Measurements from ENCODE around the gene ITGA6.

Gene ITGA6

GRCh38 chr2:172467382-172467781, 40.0 kb downstream of the ITGA6 start:
- Histone ChIP-seq H3K4me3 (ENCODE audit: low read length in 2 of 2) (no peak overlapping the region), H3K9ac (ENCODE audit: low read length in 2 of 2) (no peak overlapping the region), H3K27me3 (ENCODE audit: control insufficient read depth in 1 of 2, insufficient read depth in 2 of 2, low read length in 2 of 2) (peaks cover 6 to 10% of the 10 kb centered on the region in 2 donors), H3K27ac (ENCODE audit: low read length) (no peak overlapping the region), H3K4me1 (ENCODE audit: control insufficient read depth, insufficient read depth, low read length) (no peaks in the 10 kb centered on the region), H3K36me3 (ENCODE audit: control insufficient read depth in 2 of 2, insufficient read depth in 2 of 2, low read length in 2 of 2) (no peaks in the 10 kb centered on the region), H3K9me3 (ENCODE audit: control insufficient read depth in 2 of 2, low read length in 2 of 2) (no peaks in the 10 kb centered on the region)

- H3K4me3 ChIP-seq (ENCODE audit: low read length in 2 of 2), result no peak overlapping the region
- H3K27me3 ChIP-seq (ENCODE audit: control insufficient read depth in 1 of 2, insufficient read depth in 2 of 2, low read length in 2 of 2), result no peaks in the 10 kb centered on the region
- H3K9me3 ChIP-seq (ENCODE audit: control insufficient read depth in 2 of 2, low read length in 2 of 2), result no peaks in the 10 kb centered on the region
- no peaks in the 10 kb centered on the region for H3K36me3 ChIP-seq (ENCODE audit: control insufficient read depth in 2 of 2, insufficient read depth in 2 of 2, low read length in 2 of 2)
- H3K4me1 ChIP-seq (ENCODE audit: control insufficient read depth, insufficient read depth, low read length), result no peaks in the 10 kb centered on the region
- no peak overlapping the region for H3K27ac ChIP-seq (ENCODE audit: low read length)
- no peak overlapping the region for H3K9ac ChIP-seq (ENCODE audit: low read length in 2 of 2)
These were observed 43.9 kb downstream of the ITGA6 start for GRCh38 chr2:172470958-172471922.

- Histone ChIP-seq H3K27ac (ENCODE audit: low read length) (no peak overlapping the region), H3K4me1 (ENCODE audit: control insufficient read depth, insufficient read depth, low read length) (no peaks in the 10 kb centered on the region), H3K9me3 (ENCODE audit: control insufficient read depth in 2 of 2, low read length in 2 of 2) (no peaks in the 10 kb centered on the region), H3K36me3 (ENCODE audit: control insufficient read depth in 2 of 2, insufficient read depth in 2 of 2, low read length in 2 of 2) (no peaks in the 10 kb centered on the region), H3K4me3 (ENCODE audit: low read length in 2 of 2) (no peak overlapping the region), H3K9ac (ENCODE audit: low read length in 2 of 2) (no peak overlapping the region), H3K27me3 (ENCODE audit: control insufficient read depth in 1 of 2, insufficient read depth in 2 of 2, low read length in 2 of 2) (no peaks in the 10 kb centered on the region)
These were observed 45.2 kb downstream of the ITGA6 start for GRCh38 chr2:172472446-172473033.

GRCh38 chr2:172473167-172473566, 45.8 kb downstream of the ITGA6 start:
- no peaks in the 10 kb centered on the region for H3K36me3 ChIP-seq (ENCODE audit: control insufficient read depth in 2 of 2, insufficient read depth in 2 of 2, low read length in 2 of 2)
- no peaks in the 10 kb centered on the region for H3K9me3 ChIP-seq (ENCODE audit: control insufficient read depth in 2 of 2, low read length in 2 of 2)
- H3K4me1 ChIP-seq (ENCODE audit: control insufficient read depth, insufficient read depth, low read length), result no peaks in the 10 kb centered on the region

GRCh38 chr2:172478353-172478752, 51.0 kb downstream of the ITGA6 start:
- Histone ChIP-seq H3K4me1 (ENCODE audit: control insufficient read depth, insufficient read depth, low read length) (no peaks in the 10 kb centered on the region), H3K9me3 (ENCODE audit: control insufficient read depth in 2 of 2, low read length in 2 of 2) (no peaks in the 10 kb centered on the region), H3K27me3 (ENCODE audit: control insufficient read depth in 1 of 2, insufficient read depth in 2 of 2, low read length in 2 of 2) (peaks cover 0 to 4% of the 10 kb centered on the region in 2 donors), H3K9ac (ENCODE audit: low read length in 2 of 2) (no peak overlapping the region), H3K4me3 (ENCODE audit: low read length in 2 of 2) (no peak overlapping the region), H3K27ac (ENCODE audit: low read length) (no peak overlapping the region), H3K36me3 (ENCODE audit: control insufficient read depth in 2 of 2, insufficient read depth in 2 of 2, low read length in 2 of 2) (no peaks in the 10 kb centered on the region)

More at GRCh38 chr2:172473167-172473566, 45.8 kb downstream of the ITGA6 start:
- Histone ChIP-seq H3K9ac (ENCODE audit: low read length in 2 of 2) (no peak overlapping the region), H3K27ac (ENCODE audit: low read length) (no peak overlapping the region), H3K27me3 (ENCODE audit: control insufficient read depth in 1 of 2, insufficient read depth in 2 of 2, low read length in 2 of 2) (no peaks in the 10 kb centered on the region), H3K4me3 (ENCODE audit: low read length in 2 of 2) (no peak overlapping the region)

- Histone ChIP-seq H3K9ac (ENCODE audit: low read length in 2 of 2) (no peak overlapping the region), H3K4me1 (ENCODE audit: control insufficient read depth, insufficient read depth, low read length) (no peaks in the 10 kb centered on the region), H3K27ac (ENCODE audit: low read length) (no peak overlapping the region), H3K27me3 (ENCODE audit: control insufficient read depth in 1 of 2, insufficient read depth in 2 of 2, low read length in 2 of 2) (peaks cover 0 to 4% of the 10 kb centered on the region in 2 donors), H3K4me3 (ENCODE audit: low read length in 2 of 2) (no peak overlapping the region), H3K36me3 (ENCODE audit: control insufficient read depth in 2 of 2, insufficient read depth in 2 of 2, low read length in 2 of 2) (no peaks in the 10 kb centered on the region), H3K9me3 (ENCODE audit: control insufficient read depth in 2 of 2, low read length in 2 of 2) (no peaks in the 10 kb centered on the region)
These were observed 53.2 kb downstream of the ITGA6 start for GRCh38 chr2:172480301-172481218.

- H3K9me3 ChIP-seq (ENCODE audit: control insufficient read depth in 2 of 2, low read length in 2 of 2), result no peaks in the 10 kb centered on the region
- H3K4me3 ChIP-seq (ENCODE audit: low read length in 2 of 2), result no peak overlapping the region
- H3K27me3 ChIP-seq (ENCODE audit: control insufficient read depth in 1 of 2, insufficient read depth in 2 of 2, low read length in 2 of 2), result peaks cover 0 to 4% of the 10 kb centered on the region in 2 donors
- H3K36me3 ChIP-seq (ENCODE audit: control insufficient read depth in 2 of 2, insufficient read depth in 2 of 2, low read length in 2 of 2), result no peaks in the 10 kb centered on the region
- H3K9ac ChIP-seq (ENCODE audit: low read length in 2 of 2), result no peak overlapping the region
- H3K4me1 ChIP-seq (ENCODE audit: control insufficient read depth, insufficient read depth, low read length), result no peaks in the 10 kb centered on the region
- no peak overlapping the region for H3K27ac ChIP-seq (ENCODE audit: low read length)
These were observed 54.3 kb downstream of the ITGA6 start for GRCh38 chr2:172481507-172482262.

- Histone ChIP-seq H3K9me3 (ENCODE audit: control insufficient read depth in 2 of 2, low read length in 2 of 2) (no peaks in the 10 kb centered on the region), H3K4me3 (ENCODE audit: low read length in 2 of 2) (no peak overlapping the region), H3K36me3 (ENCODE audit: control insufficient read depth in 2 of 2, insufficient read depth in 2 of 2, low read length in 2 of 2) (no peaks in the 10 kb centered on the region), H3K9ac (ENCODE audit: low read length in 2 of 2) (no peak overlapping the region), H3K27ac (ENCODE audit: low read length) (no peak overlapping the region), H3K27me3 (ENCODE audit: control insufficient read depth in 1 of 2, insufficient read depth in 2 of 2, low read length in 2 of 2) (no peaks in the 10 kb centered on the region), H3K4me1 (ENCODE audit: control insufficient read depth, insufficient read depth, low read length) (no peaks in the 10 kb centered on the region)
These were observed 56.9 kb downstream of the ITGA6 start for GRCh38 chr2:172484253-172484652.

GRCh38 chr2:172484706-172485105, 57.3 kb downstream of the ITGA6 start:
- H3K9ac ChIP-seq (ENCODE audit: low read length in 2 of 2), result no peak overlapping the region
- H3K27me3 ChIP-seq (ENCODE audit: control insufficient read depth in 1 of 2, insufficient read depth in 2 of 2, low read length in 2 of 2), result no peaks in the 10 kb centered on the region
- H3K9me3 ChIP-seq (ENCODE audit: control insufficient read depth in 2 of 2, low read length in 2 of 2), result no peaks in the 10 kb centered on the region
- H3K27ac ChIP-seq (ENCODE audit: low read length), result no peak overlapping the region
- no peak overlapping the region for H3K4me3 ChIP-seq (ENCODE audit: low read length in 2 of 2)
- no peaks in the 10 kb centered on the region for H3K4me1 ChIP-seq (ENCODE audit: control insufficient read depth, insufficient read depth, low read length)
- H3K36me3 ChIP-seq (ENCODE audit: control insufficient read depth in 2 of 2, insufficient read depth in 2 of 2, low read length in 2 of 2), result no peaks in the 10 kb centered on the region

GRCh38 chr2:172488556-172488955, 61.2 kb downstream of the ITGA6 start:
- Histone ChIP-seq H3K4me3 (ENCODE audit: low read length in 2 of 2) (no peak overlapping the region), H3K36me3 (ENCODE audit: control insufficient read depth in 2 of 2, insufficient read depth in 2 of 2, low read length in 2 of 2) (no peaks in the 10 kb centered on the region), H3K27ac (ENCODE audit: low read length) (no peak overlapping the region), H3K4me1 (ENCODE audit: control insufficient read depth, insufficient read depth, low read length) (no peaks in the 10 kb centered on the region), H3K9ac (ENCODE audit: low read length in 2 of 2) (no peak overlapping the region), H3K27me3 (ENCODE audit: control insufficient read depth in 1 of 2, insufficient read depth in 2 of 2, low read length in 2 of 2) (no peaks in the 10 kb centered on the region), H3K9me3 (ENCODE audit: control insufficient read depth in 2 of 2, low read length in 2 of 2) (no peaks in the 10 kb centered on the region)
